ENCODE results near the gene CD207. TPM values are rescaled to one million over a fixed set of nuclear protein-coding genes. Genes with fewer than 3 reads are reported as not detected.

Gene CD207
- total RNA-seq, 1 donor = not detected

- DNase-seq (ENCODE audit: low read depth) = no peak
- H3K4me3 ChIP-seq (ENCODE audit: low read depth, low read length) = no peak overlapping the region
- no peak for TF ChIP-seq CTCF (IDR thresholded peaks at IDR 0.05; ENCODE audit: insufficient read depth, low read depth, low read length)
Measured at GRCh38 chr2:70826696-70827350, 8.8 kb downstream of the CD207 start.

- H3K4me3 ChIP-seq (ENCODE audit: low read depth, low read length) = no peak overlapping the region
- no peak for DNase-seq (ENCODE audit: low read depth)
- no peak for TF ChIP-seq CTCF (IDR thresholded peaks at IDR 0.05; ENCODE audit: insufficient read depth, low read depth, low read length)
Measured at GRCh38 chr2:70823249-70823648, 12.4 kb downstream of the CD207 start.

GRCh38 chr2:70822843-70823242, 12.8 kb downstream of the CD207 start:
- no peak for TF ChIP-seq CTCF (IDR thresholded peaks at IDR 0.05; ENCODE audit: insufficient read depth, low read depth, low read length)
- DNase-seq (ENCODE audit: low read depth) = no peak
- H3K4me3 ChIP-seq (ENCODE audit: low read depth, low read length) = no peak overlapping the region

- no peak within 1 kb of the TSS for H3K4me3 ChIP-seq (ENCODE audit: low read depth, low read length)
- no peak for TF ChIP-seq CTCF (IDR thresholded peaks at IDR 0.05; ENCODE audit: insufficient read depth, low read depth, low read length)
- DNase-seq (ENCODE audit: low read depth) = no peak
Measured at GRCh38 chr2:70820499-70820898, 15.1 kb downstream of the CD207 start, which contains the start of gene CLEC4F. TSS of gene CLEC4F (minus strand) at chr2:70820599. CDS start at chr2:70820523, 76 bp downstream.

- no peak for DNase-seq (ENCODE audit: low read depth)
- no peak overlapping the region for H3K4me3 ChIP-seq (ENCODE audit: low read depth, low read length)
- TF ChIP-seq CTCF (IDR thresholded peaks at IDR 0.05; ENCODE audit: insufficient read depth, low read depth, low read length) = no peak
Measured at GRCh38 chr2:70817284-70817954, 18.2 kb downstream of the CD207 start.

- H3K4me3 ChIP-seq (ENCODE audit: low read depth, low read length) = no peak overlapping the region
- DNase-seq (ENCODE audit: low read depth) = no peak
Measured at GRCh38 chr2:70816726-70817125, 18.9 kb downstream of the CD207 start.

More at GRCh38 chr2:70816726-70817125, 18.9 kb downstream of the CD207 start:
- no peak for TF ChIP-seq CTCF (IDR thresholded peaks at IDR 0.05; ENCODE audit: insufficient read depth, low read depth, low read length)

All from fibroblast of villous mesenchyme (primary cell).